ENCODE data around the gene FIGNL1.

FIGNL1 gene, protein sequence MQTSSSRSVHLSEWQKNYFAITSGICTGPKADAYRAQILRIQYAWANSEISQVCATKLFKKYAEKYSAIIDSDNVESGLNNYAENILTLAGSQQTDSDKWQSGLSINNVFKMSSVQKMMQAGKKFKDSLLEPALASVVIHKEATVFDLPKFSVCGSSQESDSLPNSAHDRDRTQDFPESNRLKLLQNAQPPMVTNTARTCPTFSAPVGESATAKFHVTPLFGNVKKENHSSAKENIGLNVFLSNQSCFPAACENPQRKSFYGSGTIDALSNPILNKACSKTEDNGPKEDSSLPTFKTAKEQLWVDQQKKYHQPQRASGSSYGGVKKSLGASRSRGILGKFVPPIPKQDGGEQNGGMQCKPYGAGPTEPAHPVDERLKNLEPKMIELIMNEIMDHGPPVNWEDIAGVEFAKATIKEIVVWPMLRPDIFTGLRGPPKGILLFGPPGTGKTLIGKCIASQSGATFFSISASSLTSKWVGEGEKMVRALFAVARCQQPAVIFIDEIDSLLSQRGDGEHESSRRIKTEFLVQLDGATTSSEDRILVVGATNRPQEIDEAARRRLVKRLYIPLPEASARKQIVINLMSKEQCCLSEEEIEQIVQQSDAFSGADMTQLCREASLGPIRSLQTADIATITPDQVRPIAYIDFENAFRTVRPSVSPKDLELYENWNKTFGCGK
- long read RNA-seq, transcript FIGNL1-214 (2 exons, 3,259 nt): minor isoform, 11 of 128 reads
- long read RNA-seq, transcript FIGNL1-202 (4 exons, 3,485 nt): major isoform, 12 of 128 reads
- long read RNA-seq, transcript FIGNL1-213 (3 exons, 3,368 nt): minor isoform, 7 of 128 reads
- long read RNA-seq, transcript FIGNL1-201 (4 exons, 3,471 nt): minor isoform, 5 of 128 reads
- long read RNA-seq, partial matches to known transcripts: 21 of 128 reads
- long read RNA-seq, other reads (novel, unspliced or antisense): 61 of 128 reads

DNA sequence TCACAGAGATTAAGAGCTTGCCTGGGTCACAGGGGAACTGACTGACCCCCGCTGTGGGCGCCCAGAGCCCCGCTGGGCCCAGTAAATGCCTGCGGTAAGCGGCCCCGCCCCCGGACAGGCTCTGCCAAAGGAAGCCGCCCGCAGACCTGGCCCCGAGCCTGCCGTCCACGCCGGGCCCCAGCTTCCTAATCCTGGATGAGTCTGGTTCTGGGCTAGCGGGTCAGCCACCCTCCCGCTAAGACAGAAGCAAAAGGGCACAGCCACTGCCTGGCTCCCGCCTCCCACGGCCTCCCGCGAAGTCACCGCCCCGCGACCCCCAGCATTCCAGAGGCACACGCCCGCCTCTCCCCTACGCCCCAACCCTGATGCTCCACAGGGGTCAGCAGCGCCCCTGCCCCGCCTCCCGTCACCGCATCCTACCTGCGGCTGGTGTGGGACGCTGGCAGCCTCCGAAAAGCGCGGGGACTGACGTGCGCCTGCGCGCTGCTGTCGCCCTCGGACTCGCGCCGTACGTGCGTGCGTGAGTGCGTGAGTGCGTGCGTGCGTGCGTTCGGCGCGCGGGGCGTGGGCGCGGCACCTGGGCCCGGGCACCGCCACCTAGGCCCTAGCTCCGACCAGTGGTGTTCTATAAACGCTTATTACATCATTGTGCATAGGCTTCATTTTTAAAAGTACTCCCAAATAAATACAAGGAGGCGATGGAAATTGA, at the start of gene FIGNL1:
FIGNL1 (minus strand) TSS at position 470 of the 709 bp plus-strand sequence. CDS start 3,063 bp downstream, outside the sequence.
- peak within 1 kb of the TSS; percentile 97 for H3K4me3 ChIP-seq (replicated peaks; ENCODE audit: insufficient read depth, low read length)
- peak within 1 kb of the TSS; percentile 90 for H3K27ac ChIP-seq (replicated peaks)
- TF ChIP-seq, protein P1, sequence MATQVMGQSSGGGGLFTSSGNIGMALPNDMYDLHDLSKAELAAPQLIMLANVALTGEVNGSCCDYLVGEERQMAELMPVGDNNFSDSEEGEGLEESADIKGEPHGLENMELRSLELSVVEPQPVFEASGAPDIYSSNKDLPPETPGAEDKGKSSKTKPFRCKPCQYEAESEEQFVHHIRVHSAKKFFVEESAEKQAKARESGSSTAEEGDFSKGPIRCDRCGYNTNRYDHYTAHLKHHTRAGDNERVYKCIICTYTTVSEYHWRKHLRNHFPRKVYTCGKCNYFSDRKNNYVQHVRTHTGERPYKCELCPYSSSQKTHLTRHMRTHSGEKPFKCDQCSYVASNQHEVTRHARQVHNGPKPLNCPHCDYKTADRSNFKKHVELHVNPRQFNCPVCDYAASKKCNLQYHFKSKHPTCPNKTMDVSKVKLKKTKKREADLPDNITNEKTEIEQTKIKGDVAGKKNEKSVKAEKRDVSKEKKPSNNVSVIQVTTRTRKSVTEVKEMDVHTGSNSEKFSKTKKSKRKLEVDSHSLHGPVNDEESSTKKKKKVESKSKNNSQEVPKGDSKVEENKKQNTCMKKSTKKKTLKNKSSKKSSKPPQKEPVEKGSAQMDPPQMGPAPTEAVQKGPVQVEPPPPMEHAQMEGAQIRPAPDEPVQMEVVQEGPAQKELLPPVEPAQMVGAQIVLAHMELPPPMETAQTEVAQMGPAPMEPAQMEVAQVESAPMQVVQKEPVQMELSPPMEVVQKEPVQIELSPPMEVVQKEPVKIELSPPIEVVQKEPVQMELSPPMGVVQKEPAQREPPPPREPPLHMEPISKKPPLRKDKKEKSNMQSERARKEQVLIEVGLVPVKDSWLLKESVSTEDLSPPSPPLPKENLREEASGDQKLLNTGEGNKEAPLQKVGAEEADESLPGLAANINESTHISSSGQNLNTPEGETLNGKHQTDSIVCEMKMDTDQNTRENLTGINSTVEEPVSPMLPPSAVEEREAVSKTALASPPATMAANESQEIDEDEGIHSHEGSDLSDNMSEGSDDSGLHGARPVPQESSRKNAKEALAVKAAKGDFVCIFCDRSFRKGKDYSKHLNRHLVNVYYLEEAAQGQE (IDR thresholded peaks at IDR 0.05; ENCODE audit: insufficient replicate concordance, low read depth): peak; percentile 9
- TF ChIP-seq POLR2AphosphoS5 (IDR thresholded peaks at IDR 0.05; ENCODE audit: low read depth): peak; percentile 86
- TF ChIP-seq, protein P2, sequence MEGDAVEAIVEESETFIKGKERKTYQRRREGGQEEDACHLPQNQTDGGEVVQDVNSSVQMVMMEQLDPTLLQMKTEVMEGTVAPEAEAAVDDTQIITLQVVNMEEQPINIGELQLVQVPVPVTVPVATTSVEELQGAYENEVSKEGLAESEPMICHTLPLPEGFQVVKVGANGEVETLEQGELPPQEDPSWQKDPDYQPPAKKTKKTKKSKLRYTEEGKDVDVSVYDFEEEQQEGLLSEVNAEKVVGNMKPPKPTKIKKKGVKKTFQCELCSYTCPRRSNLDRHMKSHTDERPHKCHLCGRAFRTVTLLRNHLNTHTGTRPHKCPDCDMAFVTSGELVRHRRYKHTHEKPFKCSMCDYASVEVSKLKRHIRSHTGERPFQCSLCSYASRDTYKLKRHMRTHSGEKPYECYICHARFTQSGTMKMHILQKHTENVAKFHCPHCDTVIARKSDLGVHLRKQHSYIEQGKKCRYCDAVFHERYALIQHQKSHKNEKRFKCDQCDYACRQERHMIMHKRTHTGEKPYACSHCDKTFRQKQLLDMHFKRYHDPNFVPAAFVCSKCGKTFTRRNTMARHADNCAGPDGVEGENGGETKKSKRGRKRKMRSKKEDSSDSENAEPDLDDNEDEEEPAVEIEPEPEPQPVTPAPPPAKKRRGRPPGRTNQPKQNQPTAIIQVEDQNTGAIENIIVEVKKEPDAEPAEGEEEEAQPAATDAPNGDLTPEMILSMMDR (IDR thresholded peaks at IDR 0.05; ENCODE audit: insufficient read depth, low read length): no peak
- peak; percentile 81 to 87 for DNase-seq (ENCODE audit: low read depth in 1 of 2, low spot score in 1 of 2)
- H3K27me3 ChIP-seq (ENCODE audit: insufficient read depth, poor library complexity, severe bottlenecking): no peaks in the 10 kb centered on the region

DNA sequence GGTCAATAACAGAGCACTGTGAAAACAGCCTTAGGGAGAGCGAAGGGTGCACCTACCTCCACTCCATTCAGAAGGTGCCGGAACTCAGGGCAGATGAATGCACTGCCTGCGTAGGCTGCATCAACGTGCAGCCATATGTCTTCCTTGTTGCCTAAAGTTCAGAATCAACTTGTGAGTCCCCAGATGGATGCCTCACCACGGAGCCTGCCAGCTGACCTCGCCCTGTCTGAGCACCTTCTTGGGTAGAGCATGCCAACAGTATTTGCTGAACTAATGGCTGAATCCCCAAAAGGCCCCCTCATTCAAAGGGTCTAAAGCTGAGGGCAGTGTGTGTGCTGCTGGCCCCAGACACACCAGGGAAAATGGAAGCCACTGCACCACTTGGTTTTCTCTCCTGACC, 48.9 kb upstream of the FIGNL1 start:
- Histone ChIP-seq H3K27me3 (ENCODE audit: insufficient read depth, poor library complexity, severe bottlenecking) (peaks cover 20% of the 10 kb centered on the region), H3K4me3 (replicated peaks; ENCODE audit: insufficient read depth, low read length) (no peak overlapping the region), H3K27ac (replicated peaks) (no peak overlapping the region)
- TF ChIP-seq GABPA (IDR thresholded peaks at IDR 0.05; ENCODE audit: low read depth) (no peak), POLR2AphosphoS5 (IDR thresholded peaks at IDR 0.05; ENCODE audit: low read depth) (no peak), SPI1 (IDR thresholded peaks at IDR 0.05; ENCODE audit: borderline replicate concordance, low read depth) (no peak)
- TF ChIP-seq, protein P1 (IDR thresholded peaks at IDR 0.05; ENCODE audit: insufficient replicate concordance, low read depth): no peak
- TF ChIP-seq, protein P2 (IDR thresholded peaks at IDR 0.05; ENCODE audit: insufficient read depth, low read length): no peak
- no peak for DNase-seq (ENCODE audit: low read depth in 1 of 2, low spot score in 1 of 2)

DNA sequence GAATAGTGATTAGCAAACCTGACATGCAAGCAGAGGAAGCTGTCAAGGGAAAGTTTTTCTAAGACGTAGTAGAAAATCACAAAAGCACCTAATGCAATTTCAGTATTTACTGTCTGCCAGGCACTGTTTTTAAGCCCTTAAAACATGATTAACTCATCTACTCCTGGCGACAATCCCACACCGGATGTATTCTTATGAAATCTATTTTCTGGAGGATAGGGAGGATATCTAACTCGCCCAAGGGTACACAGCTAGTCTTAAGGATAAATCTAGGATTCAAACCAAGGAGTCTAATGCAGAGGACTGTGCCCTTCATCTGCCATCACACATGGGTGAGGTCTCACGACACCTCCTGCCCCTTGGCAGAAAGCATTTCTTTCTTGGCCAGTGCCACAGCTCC, 47.8 kb upstream of the FIGNL1 start:
- Histone ChIP-seq H3K27ac (replicated peaks) (no peak overlapping the region), H3K27me3 (ENCODE audit: insufficient read depth, poor library complexity, severe bottlenecking) (peaks cover 20% of the 10 kb centered on the region), H3K4me3 (replicated peaks; ENCODE audit: insufficient read depth, low read length) (no peak overlapping the region)
- no peak for DNase-seq (ENCODE audit: low read depth in 1 of 2, low spot score in 1 of 2)
- TF ChIP-seq, protein P2 (IDR thresholded peaks at IDR 0.05; ENCODE audit: insufficient read depth, low read length): no peak
- TF ChIP-seq SPI1 (IDR thresholded peaks at IDR 0.05; ENCODE audit: borderline replicate concordance, low read depth) (no peak), POLR2AphosphoS5 (IDR thresholded peaks at IDR 0.05; ENCODE audit: low read depth) (no peak), GABPA (IDR thresholded peaks at IDR 0.05; ENCODE audit: low read depth) (no peak)
- TF ChIP-seq, protein P1 (IDR thresholded peaks at IDR 0.05; ENCODE audit: insufficient replicate concordance, low read depth): no peak

All from HL-60 (cell line).